ENCODE measurements around the gene NFKBIB. TPM values are rescaled to one million over a fixed set of nuclear protein-coding genes. Genes with fewer than 3 reads are reported as not detected.
A peak's percentile ranks its signal among the peaks of the same experiment; 100 is the strongest.

The NFKBIB gene
- total and polyA plus RNA-seq, 10 donors: 18.1 to 33.5 (median 23.1) TPM

GRCh38 chr19:38949580-38950367, 50.0 kb downstream of the NFKBIB start:
- Histone ChIP-seq H3K27me3 (replicated peaks in 1 of 7) (peaks cover 0 to 60% (median 10%) of the 10 kb centered on the region in 7 donors), H3K4me1 (peaks cover 8 to 25% (median 11%) of the 10 kb centered on the region in 6 donors), H3K27ac (no peak overlapping the region), H3K36me3 (no peaks in the 10 kb centered on the region), H3K9me3 (no peaks in the 10 kb centered on the region), H3K4me3 (peak overlapping the region in 7 of 8 donors; percentile 25 to 66 (median 33))
- TF ChIP-seq, protein P1, sequence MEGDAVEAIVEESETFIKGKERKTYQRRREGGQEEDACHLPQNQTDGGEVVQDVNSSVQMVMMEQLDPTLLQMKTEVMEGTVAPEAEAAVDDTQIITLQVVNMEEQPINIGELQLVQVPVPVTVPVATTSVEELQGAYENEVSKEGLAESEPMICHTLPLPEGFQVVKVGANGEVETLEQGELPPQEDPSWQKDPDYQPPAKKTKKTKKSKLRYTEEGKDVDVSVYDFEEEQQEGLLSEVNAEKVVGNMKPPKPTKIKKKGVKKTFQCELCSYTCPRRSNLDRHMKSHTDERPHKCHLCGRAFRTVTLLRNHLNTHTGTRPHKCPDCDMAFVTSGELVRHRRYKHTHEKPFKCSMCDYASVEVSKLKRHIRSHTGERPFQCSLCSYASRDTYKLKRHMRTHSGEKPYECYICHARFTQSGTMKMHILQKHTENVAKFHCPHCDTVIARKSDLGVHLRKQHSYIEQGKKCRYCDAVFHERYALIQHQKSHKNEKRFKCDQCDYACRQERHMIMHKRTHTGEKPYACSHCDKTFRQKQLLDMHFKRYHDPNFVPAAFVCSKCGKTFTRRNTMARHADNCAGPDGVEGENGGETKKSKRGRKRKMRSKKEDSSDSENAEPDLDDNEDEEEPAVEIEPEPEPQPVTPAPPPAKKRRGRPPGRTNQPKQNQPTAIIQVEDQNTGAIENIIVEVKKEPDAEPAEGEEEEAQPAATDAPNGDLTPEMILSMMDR (IDR thresholded peaks at IDR 0.05 in 8 of 11, conservative IDR thresholded peaks at IDR 0.05 in 3 of 11): no peak
- peak in 2 of 3 donors; percentile 53 to 62 for TF ChIP-seq POLR2AphosphoS5 (IDR thresholded peaks at IDR 0.05)
- WGBS, 5 donors: 6 to 11% (median 9%) methylated on average over 34 to 72 of the region's 72 CpGs
- intact Hi-C loops (cut with DNase I; ENCODE audit: low total_unique reads): no loop called here
- DNase-seq: peak; percentile 89

DNA sequence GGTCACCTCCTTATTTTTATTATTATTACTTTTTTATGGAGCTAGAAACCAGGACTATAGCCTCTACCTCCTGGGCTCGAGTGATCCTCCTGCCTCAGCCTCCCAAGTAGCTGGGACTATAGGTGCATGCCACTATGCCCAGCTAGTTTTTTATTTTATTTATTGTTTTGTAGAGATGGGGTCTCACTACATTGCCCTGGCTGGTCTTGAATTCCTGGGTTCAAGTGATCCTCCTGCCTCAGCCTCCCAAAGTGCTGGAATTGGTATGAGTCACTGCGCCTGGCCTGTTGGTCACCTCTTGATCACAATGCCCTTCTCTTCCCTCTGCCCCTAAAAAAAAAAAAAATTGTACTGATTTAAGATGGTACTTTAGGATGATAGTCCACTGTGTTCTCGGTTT, 51.4 kb downstream of the NFKBIB start:
- TF ChIP-seq POLR2A (IDR thresholded peaks at IDR 0.05) (no peak), POLR2AphosphoS5 (IDR thresholded peaks at IDR 0.05) (no peak)
- TF ChIP-seq, protein P1 (IDR thresholded peaks at IDR 0.05 in 8 of 11, conservative IDR thresholded peaks at IDR 0.05 in 3 of 11): no peak
- WGBS, 5 donors: 62 to 86% (median 79%) methylated on average over 3 of the region's 3 CpGs
- Histone ChIP-seq H3K27me3 (replicated peaks in 1 of 7) (peaks cover 0 to 61% (median 10%) of the 10 kb centered on the region in 7 donors), H3K4me3 (no peak overlapping the region), H3K27ac (no peak overlapping the region), H3K9me3 (no peaks in the 10 kb centered on the region), H3K36me3 (no peaks in the 10 kb centered on the region), H3K4me1 (peaks cover 8 to 20% (median 11%) of the 10 kb centered on the region in 6 donors)
- DNase-seq: no peak
- intact Hi-C loops (cut with DNase I; ENCODE audit: low total_unique reads): no loop called here

GRCh38 chr19:38952395-38953165, 52.8 kb downstream of the NFKBIB start:
- intact Hi-C loops (cut with DNase I; ENCODE audit: low total_unique reads): no loop called here
- peak; percentile 18 for DNase-seq
- H3K9me3 ChIP-seq: no peaks in the 10 kb centered on the region
- peaks cover 8 to 15% (median 11%) of the 10 kb centered on the region in 6 donors for H3K4me1 ChIP-seq
- no peak overlapping the region for H3K4me3 ChIP-seq
- WGBS, 5 donors: 53 to 70% (median 59%) methylated on average over 13 of the region's 13 CpGs
- no peaks in the 10 kb centered on the region for H3K36me3 ChIP-seq
- TF ChIP-seq, protein P1 (IDR thresholded peaks at IDR 0.05 in 8 of 11, conservative IDR thresholded peaks at IDR 0.05 in 3 of 11): peak in 9 of 11 experiments; percentile 24 to 66 (median 42)
- TF ChIP-seq POLR2A (IDR thresholded peaks at IDR 0.05) (no peak), POLR2AphosphoS5 (IDR thresholded peaks at IDR 0.05) (no peak)
- no peak overlapping the region for H3K27ac ChIP-seq
- peaks cover 0 to 61% (median 10%) of the 10 kb centered on the region in 7 donors for H3K27me3 ChIP-seq (replicated peaks in 1 of 7)

GRCh38 chr19:38953677-38954076, 53.9 kb downstream of the NFKBIB start:
- Histone ChIP-seq H3K36me3 (no peaks in the 10 kb centered on the region), H3K9me3 (no peaks in the 10 kb centered on the region), H3K27ac (no peak overlapping the region), H3K27me3 (replicated peaks in 1 of 7) (peaks cover 0 to 61% (median 10%) of the 10 kb centered on the region in 7 donors), H3K4me1 (peaks cover 8 to 15% (median 11%) of the 10 kb centered on the region in 6 donors), H3K4me3 (no peak overlapping the region)
- WGBS, 5 donors: 61 to 77% (median 67%) methylated on average over 4 of the region's 4 CpGs
- peak; percentile 48 for DNase-seq
- intact Hi-C loops (cut with DNase I; ENCODE audit: low total_unique reads): no loop called here
- TF ChIP-seq POLR2A (IDR thresholded peaks at IDR 0.05) (no peak), POLR2AphosphoS5 (IDR thresholded peaks at IDR 0.05) (no peak)
- TF ChIP-seq, protein P1 (IDR thresholded peaks at IDR 0.05 in 8 of 11, conservative IDR thresholded peaks at IDR 0.05 in 3 of 11): no peak

All from spleen (tissue), 11 donors.